Liver (tissue), 3 donors: Measurements from ENCODE around the gene PPFIA2.

Source experiments
- CTCF ChIP-seq: fragments of 150-350 bp; IDR thresholded peaks from 2 replicates; pipeline ENCODE4 v1.5.1; 2017; ENCODE audit warnings: improper control_type of control experiment, low read depth, low read length; ENCODE audit not compliant: missing input control
- REST ChIP-seq: IDR thresholded peaks from 2 replicates; pipeline ENCODE4 v1.6.1; 2016; ENCODE audit warnings: antibody characterized with exemption, mild to moderate bottlenecking
- SP1 ChIP-seq: IDR thresholded peaks from 2 replicates; pipeline ENCODE4 v1.6.1; 2018; ENCODE audit warnings: antibody characterized with exemption, mild to moderate bottlenecking
- YY1 ChIP-seq: IDR thresholded peaks from 2 replicates; pipeline ENCODE4 v1.6.1; 2016; ENCODE audit warnings: antibody characterized with exemption, mild to moderate bottlenecking
- donor health status: healthy.
- donor health status: healthy.

- TF ChIP-seq YY1: no peak
- TF ChIP-seq CTCF: no peak
- TF ChIP-seq REST: no peak
- no peak for TF ChIP-seq SP1
These were observed 399.4 kb downstream of the PPFIA2 start for GRCh38 chr12:81359736-81360135.
